ENCODE data around the gene IGF2R.

DNA sequence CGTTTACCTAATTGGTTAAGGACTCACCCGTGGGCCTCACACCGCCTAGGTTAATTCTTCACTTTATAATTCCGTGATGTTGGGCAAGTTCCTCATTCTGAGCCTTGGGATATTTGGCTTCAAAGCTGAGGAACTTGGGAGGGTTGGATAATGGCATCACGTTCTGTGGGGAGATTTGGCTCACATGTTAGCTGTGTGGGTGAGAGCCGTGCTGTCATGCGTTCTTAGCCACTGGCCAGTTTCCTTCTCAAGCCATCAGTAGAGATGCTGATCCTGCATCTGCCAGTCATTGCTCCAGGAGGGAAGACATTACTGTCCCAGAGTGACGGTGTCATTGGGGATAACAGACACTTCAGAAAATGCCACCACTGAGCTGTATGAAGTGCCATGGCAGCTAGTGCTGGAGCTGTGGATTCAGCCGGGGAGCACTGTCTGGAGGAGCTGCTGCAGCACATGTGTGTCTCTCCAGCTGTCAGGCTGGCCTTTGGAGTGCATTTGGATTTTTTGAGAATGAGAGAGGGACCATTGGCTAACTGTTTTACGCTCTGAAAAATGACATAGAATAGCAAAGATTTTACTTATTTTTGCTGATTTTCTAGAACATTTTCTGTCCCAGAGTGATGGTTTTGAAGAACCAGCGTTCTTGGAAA, 16.5 kb downstream of the IGF2R start:
- TF ChIP-seq, protein P1, sequence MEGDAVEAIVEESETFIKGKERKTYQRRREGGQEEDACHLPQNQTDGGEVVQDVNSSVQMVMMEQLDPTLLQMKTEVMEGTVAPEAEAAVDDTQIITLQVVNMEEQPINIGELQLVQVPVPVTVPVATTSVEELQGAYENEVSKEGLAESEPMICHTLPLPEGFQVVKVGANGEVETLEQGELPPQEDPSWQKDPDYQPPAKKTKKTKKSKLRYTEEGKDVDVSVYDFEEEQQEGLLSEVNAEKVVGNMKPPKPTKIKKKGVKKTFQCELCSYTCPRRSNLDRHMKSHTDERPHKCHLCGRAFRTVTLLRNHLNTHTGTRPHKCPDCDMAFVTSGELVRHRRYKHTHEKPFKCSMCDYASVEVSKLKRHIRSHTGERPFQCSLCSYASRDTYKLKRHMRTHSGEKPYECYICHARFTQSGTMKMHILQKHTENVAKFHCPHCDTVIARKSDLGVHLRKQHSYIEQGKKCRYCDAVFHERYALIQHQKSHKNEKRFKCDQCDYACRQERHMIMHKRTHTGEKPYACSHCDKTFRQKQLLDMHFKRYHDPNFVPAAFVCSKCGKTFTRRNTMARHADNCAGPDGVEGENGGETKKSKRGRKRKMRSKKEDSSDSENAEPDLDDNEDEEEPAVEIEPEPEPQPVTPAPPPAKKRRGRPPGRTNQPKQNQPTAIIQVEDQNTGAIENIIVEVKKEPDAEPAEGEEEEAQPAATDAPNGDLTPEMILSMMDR (IDR thresholded peaks at IDR 0.05; ENCODE audit: borderline replicate concordance, extremely low read depth, low read length, poor library complexity, severe bottlenecking) = no peak
- no peak for TF ChIP-seq EZH2 (IDR thresholded peaks at IDR 0.05; ENCODE audit: borderline replicate concordance, low read depth, low read length, severe bottlenecking)
